GM12875 (cell line): ENCODE data around the gene FAM3A.

Experiments used
- H3K4me3 ChIP-seq: one replicate; pipeline ENCODE4 v1.5.1; 2011; ENCODE audit warnings: low read depth, low read length, control low read depth
- CTCF ChIP-seq: IDR thresholded peaks from 2 replicates; pipeline ENCODE4 v1.5.1; 2011; ENCODE audit warnings: low read depth, mild to moderate bottlenecking, control low read depth, inconsistent platforms, low read length, moderate library complexity, borderline replicate concordance; ENCODE audit not compliant: insufficient read depth

FAM3A gene

GRCh38 chrX:154466907-154467306 is 49.1 kb downstream of the FAM3A start:
- no peak overlapping the region for H3K4me3 ChIP-seq
- TF ChIP-seq CTCF = no peak

GRCh38 chrX:154466036-154466435 is 50.0 kb downstream of the FAM3A start:
- no peak overlapping the region for H3K4me3 ChIP-seq
- no peak for TF ChIP-seq CTCF

GRCh38 chrX:154465601-154466000 is 50.4 kb downstream of the FAM3A start:
- no peak overlapping the region for H3K4me3 ChIP-seq
- TF ChIP-seq CTCF = no peak

- TF ChIP-seq CTCF = no peak
- no peak overlapping the region for H3K4me3 ChIP-seq
Measured at GRCh38 chrX:154464806-154465365, 51.1 kb downstream of the FAM3A start.

- no peak for TF ChIP-seq CTCF
Measured at GRCh38 chrX:154463611-154464220, 52.3 kb downstream of the FAM3A start.

GRCh38 chrX:154462396-154462795 is 53.6 kb downstream of the FAM3A start:
- no peak for TF ChIP-seq CTCF
- H3K4me3 ChIP-seq = no peak overlapping the region

More at GRCh38 chrX:154463611-154464220, 52.3 kb downstream of the FAM3A start:
- no peak overlapping the region for H3K4me3 ChIP-seq

- H3K4me3 ChIP-seq = no peak overlapping the region
- no peak for TF ChIP-seq CTCF
Measured at GRCh38 chrX:154460326-154460725, 55.7 kb downstream of the FAM3A start.
